ENCODE data around the gene GEMIN5.
"Not testable (repeated sequence)": the region's sequence is repeated elsewhere in the genome, so short reads cannot be mapped to it uniquely, and the experiment has no call there.

GEMIN5 gene, protein sequence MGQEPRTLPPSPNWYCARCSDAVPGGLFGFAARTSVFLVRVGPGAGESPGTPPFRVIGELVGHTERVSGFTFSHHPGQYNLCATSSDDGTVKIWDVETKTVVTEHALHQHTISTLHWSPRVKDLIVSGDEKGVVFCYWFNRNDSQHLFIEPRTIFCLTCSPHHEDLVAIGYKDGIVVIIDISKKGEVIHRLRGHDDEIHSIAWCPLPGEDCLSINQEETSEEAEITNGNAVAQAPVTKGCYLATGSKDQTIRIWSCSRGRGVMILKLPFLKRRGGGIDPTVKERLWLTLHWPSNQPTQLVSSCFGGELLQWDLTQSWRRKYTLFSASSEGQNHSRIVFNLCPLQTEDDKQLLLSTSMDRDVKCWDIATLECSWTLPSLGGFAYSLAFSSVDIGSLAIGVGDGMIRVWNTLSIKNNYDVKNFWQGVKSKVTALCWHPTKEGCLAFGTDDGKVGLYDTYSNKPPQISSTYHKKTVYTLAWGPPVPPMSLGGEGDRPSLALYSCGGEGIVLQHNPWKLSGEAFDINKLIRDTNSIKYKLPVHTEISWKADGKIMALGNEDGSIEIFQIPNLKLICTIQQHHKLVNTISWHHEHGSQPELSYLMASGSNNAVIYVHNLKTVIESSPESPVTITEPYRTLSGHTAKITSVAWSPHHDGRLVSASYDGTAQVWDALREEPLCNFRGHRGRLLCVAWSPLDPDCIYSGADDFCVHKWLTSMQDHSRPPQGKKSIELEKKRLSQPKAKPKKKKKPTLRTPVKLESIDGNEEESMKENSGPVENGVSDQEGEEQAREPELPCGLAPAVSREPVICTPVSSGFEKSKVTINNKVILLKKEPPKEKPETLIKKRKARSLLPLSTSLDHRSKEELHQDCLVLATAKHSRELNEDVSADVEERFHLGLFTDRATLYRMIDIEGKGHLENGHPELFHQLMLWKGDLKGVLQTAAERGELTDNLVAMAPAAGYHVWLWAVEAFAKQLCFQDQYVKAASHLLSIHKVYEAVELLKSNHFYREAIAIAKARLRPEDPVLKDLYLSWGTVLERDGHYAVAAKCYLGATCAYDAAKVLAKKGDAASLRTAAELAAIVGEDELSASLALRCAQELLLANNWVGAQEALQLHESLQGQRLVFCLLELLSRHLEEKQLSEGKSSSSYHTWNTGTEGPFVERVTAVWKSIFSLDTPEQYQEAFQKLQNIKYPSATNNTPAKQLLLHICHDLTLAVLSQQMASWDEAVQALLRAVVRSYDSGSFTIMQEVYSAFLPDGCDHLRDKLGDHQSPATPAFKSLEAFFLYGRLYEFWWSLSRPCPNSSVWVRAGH (N-terminal part only)

GRCh38 chr5:154937718-154938466, at the start of gene GEMIN5:
TSS of gene GEMIN5 (minus strand) at chr5:154938211. CDS start at chr5:154938133, 78 bp downstream.
- Histone ChIP-seq H3K9ac (ENCODE audit: low read length) (peak within 1 kb of the TSS; percentile 91), H3K27me3 (ENCODE audit: control insufficient read depth, insufficient read depth, low read length) (no peaks in the 10 kb centered on the region), H3K4me3 (ENCODE audit: low read depth, low read length) (peak within 1 kb of the TSS; percentile 94), H3K27ac (ENCODE audit: low read depth, low read length) (no peak within 1 kb of the TSS), H3K9me3 (ENCODE audit: control insufficient read depth, insufficient read depth, low read depth, low read length) (no peaks in the 10 kb centered on the region), H3K4me1 (ENCODE audit: control insufficient read depth, insufficient read depth, low read length) (peaks cover 13% of the 10 kb centered on the region), H3K36me3 (ENCODE audit: control insufficient read depth, insufficient read depth, low read length) (peaks cover 26% of the 10 kb centered on the region)

- Histone ChIP-seq H3K4me1 (ENCODE audit: control insufficient read depth, insufficient read depth, low read length) (no peaks in the 10 kb centered on the region), H3K9me3 (ENCODE audit: control insufficient read depth, insufficient read depth, low read depth, low read length) (no peaks in the 10 kb centered on the region), H3K27me3 (ENCODE audit: control insufficient read depth, insufficient read depth, low read length) (no peaks in the 10 kb centered on the region), H3K4me3 (ENCODE audit: low read depth, low read length) (no peak overlapping the region), H3K27ac (ENCODE audit: low read depth, low read length) (no peak overlapping the region), H3K9ac (ENCODE audit: low read length) (no peak overlapping the region), H3K36me3 (ENCODE audit: control insufficient read depth, insufficient read depth, low read length) (no peaks in the 10 kb centered on the region)
These were observed 48.1 kb upstream of the GEMIN5 start for GRCh38 chr5:154986151-154986550.

- Histone ChIP-seq H3K4me1 (ENCODE audit: control insufficient read depth, insufficient read depth, low read length) (no peaks in the 10 kb centered on the region), H3K4me3 (ENCODE audit: low read depth, low read length) (no peak overlapping the region), H3K36me3 (ENCODE audit: control insufficient read depth, insufficient read depth, low read length) (no peaks in the 10 kb centered on the region), H3K9ac (ENCODE audit: low read length) (no peak overlapping the region), H3K27ac (ENCODE audit: low read depth, low read length) (no peak overlapping the region), H3K9me3 (ENCODE audit: control insufficient read depth, insufficient read depth, low read depth, low read length) (no peaks in the 10 kb centered on the region), H3K27me3 (ENCODE audit: control insufficient read depth, insufficient read depth, low read length) (no peaks in the 10 kb centered on the region)
These were observed 47.0 kb upstream of the GEMIN5 start for GRCh38 chr5:154984946-154985516.

GRCh38 chr5:154978294-154978693, 40.3 kb upstream of the GEMIN5 start:
- not testable (repeated sequence) for H3K4me3 ChIP-seq (ENCODE audit: low read depth, low read length); H3K4me1 ChIP-seq (ENCODE audit: control insufficient read depth, insufficient read depth, low read length); H3K9ac ChIP-seq (ENCODE audit: low read length); H3K27me3 ChIP-seq (ENCODE audit: control insufficient read depth, insufficient read depth, low read length); H3K9me3 ChIP-seq (ENCODE audit: control insufficient read depth, insufficient read depth, low read depth, low read length); H3K27ac ChIP-seq (ENCODE audit: low read depth, low read length); H3K36me3 ChIP-seq (ENCODE audit: control insufficient read depth, insufficient read depth, low read length)

DNA sequence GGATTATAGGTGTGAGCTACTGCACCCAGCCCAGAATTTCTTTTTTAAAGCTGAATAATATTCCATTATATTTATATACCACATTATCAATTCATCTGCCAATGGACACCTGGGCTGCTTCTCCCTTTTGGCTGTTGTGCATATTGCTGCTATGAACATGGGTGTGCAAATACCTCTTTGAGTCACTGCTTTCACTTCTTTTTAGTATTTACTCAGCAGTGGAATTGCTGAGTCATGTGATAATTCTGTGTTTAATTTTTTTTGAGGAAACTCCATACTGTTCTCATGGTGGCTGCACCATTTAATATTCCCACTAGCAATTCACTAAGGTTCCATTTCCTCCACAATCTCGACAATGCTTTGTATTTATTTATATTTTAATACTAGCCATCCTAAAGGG, 39.4 kb upstream of the GEMIN5 start:
- Histone ChIP-seq H3K27ac (ENCODE audit: low read depth, low read length) (no peak overlapping the region), H3K9me3 (ENCODE audit: control insufficient read depth, insufficient read depth, low read depth, low read length) (peaks cover 7% of the 10 kb centered on the region; the same call in 1 of the 2 replicates), H3K27me3 (ENCODE audit: control insufficient read depth, insufficient read depth, low read length) (no peaks in the 10 kb centered on the region), H3K4me1 (ENCODE audit: control insufficient read depth, insufficient read depth, low read length) (no peaks in the 10 kb centered on the region), H3K36me3 (ENCODE audit: control insufficient read depth, insufficient read depth, low read length) (no peaks in the 10 kb centered on the region), H3K9ac (ENCODE audit: low read length) (no peak overlapping the region), H3K4me3 (ENCODE audit: low read depth, low read length) (no peak overlapping the region)

- not testable (repeated sequence) for H3K9me3 ChIP-seq (ENCODE audit: control insufficient read depth, insufficient read depth, low read depth, low read length); H3K9ac ChIP-seq (ENCODE audit: low read length); H3K36me3 ChIP-seq (ENCODE audit: control insufficient read depth, insufficient read depth, low read length); H3K27ac ChIP-seq (ENCODE audit: low read depth, low read length); H3K4me1 ChIP-seq (ENCODE audit: control insufficient read depth, insufficient read depth, low read length); H3K4me3 ChIP-seq (ENCODE audit: low read depth, low read length); H3K27me3 ChIP-seq (ENCODE audit: control insufficient read depth, insufficient read depth, low read length)
These were observed 38.1 kb upstream of the GEMIN5 start for GRCh38 chr5:154976082-154976481.

DNA sequence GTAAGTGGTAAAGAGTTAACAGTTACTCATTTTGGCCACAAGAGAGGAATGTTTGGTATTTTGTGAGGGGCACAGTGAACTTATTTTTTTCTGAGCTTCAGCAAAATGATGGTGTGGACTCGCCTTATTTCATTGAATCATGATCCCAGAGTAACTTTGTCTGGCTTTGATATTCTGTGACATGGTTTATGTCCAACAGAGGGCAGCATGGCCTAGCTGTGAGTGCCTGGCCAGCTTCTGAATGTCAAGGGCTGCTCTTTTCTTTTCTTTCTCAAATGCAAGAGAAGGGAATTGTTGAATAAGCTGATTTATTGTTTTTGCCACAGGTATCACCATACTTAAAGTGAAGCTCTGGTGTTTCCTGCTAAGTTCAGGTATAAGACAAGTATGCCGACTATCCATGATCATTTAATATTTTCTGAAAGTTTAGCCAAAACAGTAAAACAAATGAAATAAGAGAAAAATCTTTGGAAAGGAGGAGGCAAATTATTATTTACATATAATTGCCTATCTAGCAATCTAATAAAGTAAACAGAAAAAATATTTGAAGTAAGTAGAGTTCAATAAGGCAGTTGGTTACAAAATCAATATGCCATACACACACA, 34.6 kb upstream of the GEMIN5 start:
- Histone ChIP-seq H3K4me1 (ENCODE audit: control insufficient read depth, insufficient read depth, low read length) (no peaks in the 10 kb centered on the region), H3K27me3 (ENCODE audit: control insufficient read depth, insufficient read depth, low read length) (no peaks in the 10 kb centered on the region), H3K36me3 (ENCODE audit: control insufficient read depth, insufficient read depth, low read length) (peaks cover 8% of the 10 kb centered on the region), H3K9me3 (ENCODE audit: control insufficient read depth, insufficient read depth, low read depth, low read length) (peaks cover 7% of the 10 kb centered on the region; the same call in 1 of the 2 replicates), H3K4me3 (ENCODE audit: low read depth, low read length) (no peak overlapping the region), H3K9ac (ENCODE audit: low read length) (no peak overlapping the region), H3K27ac (ENCODE audit: low read depth, low read length) (no peak overlapping the region)

DNA sequence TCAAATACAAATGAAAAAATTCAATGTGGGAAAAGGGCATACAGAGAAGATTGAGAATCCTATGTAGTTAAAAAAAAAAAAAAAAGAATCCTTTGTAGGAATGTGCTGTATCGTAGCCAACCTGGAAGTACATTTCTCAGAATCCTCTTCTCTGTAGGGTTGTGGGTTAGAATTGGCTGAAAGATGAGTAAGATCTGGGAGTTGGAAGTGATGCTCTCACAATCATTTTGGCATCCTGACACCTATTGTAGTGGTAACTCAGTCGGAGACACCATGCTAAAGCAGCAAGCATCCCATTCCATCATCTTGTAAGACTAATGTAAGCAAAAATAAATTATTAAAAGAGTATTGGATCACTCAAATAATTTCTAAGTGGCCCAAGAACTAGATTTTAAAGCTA, 33.5 kb upstream of the GEMIN5 start:
- Histone ChIP-seq H3K9ac (ENCODE audit: low read length) (no peak overlapping the region), H3K4me1 (ENCODE audit: control insufficient read depth, insufficient read depth, low read length) (no peaks in the 10 kb centered on the region), H3K27me3 (ENCODE audit: control insufficient read depth, insufficient read depth, low read length) (no peaks in the 10 kb centered on the region), H3K4me3 (ENCODE audit: low read depth, low read length) (no peak overlapping the region), H3K27ac (ENCODE audit: low read depth, low read length) (no peak overlapping the region), H3K9me3 (ENCODE audit: control insufficient read depth, insufficient read depth, low read depth, low read length) (peaks cover 7% of the 10 kb centered on the region; the same call in 1 of the 2 replicates), H3K36me3 (ENCODE audit: control insufficient read depth, insufficient read depth, low read length) (peaks cover 8% of the 10 kb centered on the region)

DNA sequence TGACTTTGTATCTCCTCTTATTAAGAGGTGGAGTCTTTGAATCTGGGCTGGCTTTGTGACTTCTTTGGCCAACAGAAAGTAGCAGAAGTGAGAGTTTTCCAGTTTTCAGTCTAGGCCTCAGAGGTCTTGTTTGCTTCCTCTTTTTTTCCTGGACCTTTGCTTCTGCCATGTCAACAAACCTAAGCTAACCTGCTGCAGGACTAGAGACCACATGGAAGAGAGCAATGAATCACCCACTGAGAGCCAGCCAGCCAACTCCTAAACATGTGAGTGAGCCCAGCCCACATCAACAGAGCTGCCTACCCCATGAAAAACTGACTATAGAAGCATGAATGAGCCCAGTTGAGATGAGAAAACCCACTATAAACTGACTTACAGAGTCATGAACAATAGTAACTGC, 32.7 kb upstream of the GEMIN5 start:
- no peaks in the 10 kb centered on the region for H3K27me3 ChIP-seq (ENCODE audit: control insufficient read depth, insufficient read depth, low read length)
- no peak overlapping the region for H3K27ac ChIP-seq (ENCODE audit: low read depth, low read length)
- H3K4me1 ChIP-seq (ENCODE audit: control insufficient read depth, insufficient read depth, low read length), result no peaks in the 10 kb centered on the region
- H3K36me3 ChIP-seq (ENCODE audit: control insufficient read depth, insufficient read depth, low read length), result peaks cover 8% of the 10 kb centered on the region
- no peak overlapping the region for H3K9ac ChIP-seq (ENCODE audit: low read length)
- no peak overlapping the region for H3K4me3 ChIP-seq (ENCODE audit: low read depth, low read length)
- H3K9me3 ChIP-seq (ENCODE audit: control insufficient read depth, insufficient read depth, low read depth, low read length), result 0 out of 2 replicates have a peak, but pooled peaks cover 3% of the 10 kb centered on the region

GRCh38 chr5:154968953-154969352, 30.9 kb upstream of the GEMIN5 start:
- Histone ChIP-seq H3K9me3 (ENCODE audit: control insufficient read depth, insufficient read depth, low read depth, low read length) (no peaks in the 10 kb centered on the region), H3K4me1 (ENCODE audit: control insufficient read depth, insufficient read depth, low read length) (no peaks in the 10 kb centered on the region), H3K27ac (ENCODE audit: low read depth, low read length) (no peak overlapping the region), H3K9ac (ENCODE audit: low read length) (no peak overlapping the region), H3K36me3 (ENCODE audit: control insufficient read depth, insufficient read depth, low read length) (peaks cover 8% of the 10 kb centered on the region), H3K4me3 (ENCODE audit: low read depth, low read length) (no peak overlapping the region), H3K27me3 (ENCODE audit: control insufficient read depth, insufficient read depth, low read length) (no peaks in the 10 kb centered on the region)

Data from HUES6 (cell line).